HG03064 (cell line): ENCODE data around the gene ABCG1.
"Not testable (repeated sequence)": the region's sequence is repeated elsewhere in the genome, so short reads cannot be mapped to it uniquely, and the experiment has no call there.

Experiments used
- ATAC-seq: cut with Tn5 transposase; IDR thresholded peaks from one replicate; pipeline ENCODE4 v1.9.1; 2021; ENCODE audit warnings: low read depth; ENCODE audit not compliant: unreplicated experiment

The ABCG1 gene

GRCh38 chr21:42287193-42288083 lies 68.5 kb downstream of the ABCG1 start:
- no peak for ATAC-seq

- no peak for ATAC-seq
Measured at GRCh38 chr21:42288962-42289361, 70.0 kb downstream of the ABCG1 start.

- no peak for ATAC-seq
Measured at GRCh38 chr21:42289926-42290325, 71.0 kb downstream of the ABCG1 start.

GRCh38 chr21:42290505-42290904 lies 71.6 kb downstream of the ABCG1 start:
- ATAC-seq, result no peak

- no peak for ATAC-seq
Measured at GRCh38 chr21:42291003-42291750, 72.2 kb downstream of the ABCG1 start.

- ATAC-seq, result no peak
Measured at GRCh38 chr21:42291751-42292562, 73.0 kb downstream of the ABCG1 start.

- not testable (repeated sequence) for ATAC-seq
Measured at GRCh38 chr21:42292563-42293142, 73.7 kb downstream of the ABCG1 start.

GRCh38 chr21:42293649-42294272 lies 74.8 kb downstream of the ABCG1 start:
- ATAC-seq, result no peak

- no peak for ATAC-seq
Measured at GRCh38 chr21:42294273-42294880, 75.4 kb downstream of the ABCG1 start.

GRCh38 chr21:42295845-42296244 lies 76.9 kb downstream of the ABCG1 start:
- ATAC-seq, result no peak

GRCh38 chr21:42296501-42296900 lies 77.6 kb downstream of the ABCG1 start:
- no peak for ATAC-seq

GRCh38 chr21:42297377-42297776 lies 78.4 kb downstream of the ABCG1 start:
- no peak for ATAC-seq

GRCh38 chr21:42298237-42298636 lies 79.3 kb downstream of the ABCG1 start:
- no peak for ATAC-seq

- ATAC-seq, result no peak
Measured at GRCh38 chr21:42298657-42299056, 79.7 kb downstream of the ABCG1 start.

- no peak for ATAC-seq
Measured at GRCh38 chr21:42299324-42300044, 80.5 kb downstream of the ABCG1 start.

GRCh38 chr21:42300045-42300583 lies 81.2 kb downstream of the ABCG1 start:
- no peak for ATAC-seq

GRCh38 chr21:42300956-42301355 lies 82.0 kb downstream of the ABCG1 start:
- no peak for ATAC-seq

- ATAC-seq, result no peak
Measured at GRCh38 chr21:42301371-42302075, 82.6 kb downstream of the ABCG1 start.
